GM12878 (cell line): Measurements from ENCODE around the gene CCDC34. TPM values are rescaled to one million over a fixed set of nuclear protein-coding genes. Genes with fewer than 3 reads are reported as not detected.

Experiments
- ATAC-seq: fragments of 200-7000 bp; cut with Tn5 transposase; 3 replicates; pipeline ENCODE4 v1.9.1; 2020; ENCODE audit warnings: mild to moderate bottlenecking, moderate library complexity
- BruUV-seq: library from RNA; stranded (reverse); fragments of 400-500 nt; replicated peaks from 2 replicates; lab custom pipeline; 2021; lab: Mats Ljungman, UMichigan
- CTCF ChIA-PET: fragments of 300-600 bp; sonication (Branson Sonifier 250); formaldehyde crosslinking; extraction: SDS; loops from one replicate; lab custom pipeline; 2021; ENCODE audit warnings: inconsistent platforms; lab: Yijun Ruan, JAX
- POLR2A ChIA-PET: fragments of 350-600 bp; formaldehyde crosslinking; extraction: SDS; loops from one replicate; lab custom pipeline; 2021; ENCODE audit warnings: inconsistent platforms; lab: Charles Lee
- RAD21 ChIA-PET: fragments of 300-600 bp; sonication (Branson Sonifier 250); formaldehyde crosslinking; loops from one replicate; lab custom pipeline; 2023; ENCODE audit warnings: antibody characterized with exemption; ENCODE audit not compliant: unreplicated experiment; lab: Charles Lee
- SMC1A ChIA-PET: fragments of 300-600 bp; sonication (Branson Sonifier 250); formaldehyde crosslinking; loops from one replicate; lab custom pipeline; 2023; ENCODE audit not compliant: unreplicated experiment, uncharacterized antibody; lab: Charles Lee
- DNase-seq: peaks from one replicate; pipeline ENCODE4 v3.0.0-alpha.2; 2011; ENCODE audit warnings: low read depth, low spot score
- FAIRE-seq: peaks from 3 replicates; lab custom pipeline; 2011; peaks lifted over from hg19 to GRCh38; lab: Jason Lieb, UNC
- H2AFZ ChIP-seq: 2 replicates; pipeline ENCODE4 v1.6.0; 2011; ENCODE audit warnings: low read depth, low read length, control low read depth; ENCODE audit not compliant: control insufficient read depth
- H3K27ac ChIP-seq: 2 replicates; pipeline ENCODE4 v1.5.1; 2011; ENCODE audit warnings: control low read depth; ENCODE audit not compliant: control insufficient read depth, insufficient read depth
- H3K27me3 ChIP-seq, 2 experiments: replicated peaks in 1 of 2; 2 replicates each; pipeline versions ENCODE4 v1.6.0 to v1.6.1; 2011; ENCODE audit warnings: low read length in 1 of 2; ENCODE audit not compliant: control insufficient read depth in 2 of 2, insufficient read depth in 2 of 2
- H3K36me3 ChIP-seq, 2 experiments: 2 replicates each; pipeline ENCODE4 v1.5.1; 2011; ENCODE audit warnings: low read length in 1 of 2; ENCODE audit not compliant: control insufficient read depth in 2 of 2, insufficient read depth in 2 of 2
- H3K4me1 ChIP-seq: 2 replicates; pipeline ENCODE4 v1.6.1; 2011; ENCODE audit warnings: mild to moderate bottlenecking, low read length, moderate library complexity, mixed read lengths; ENCODE audit not compliant: control insufficient read depth, insufficient read depth
- H3K4me2 ChIP-seq: 2 replicates; pipeline ENCODE4 v1.6.0; 2011; ENCODE audit warnings: control low read depth; ENCODE audit not compliant: control insufficient read depth, insufficient read depth
- H3K4me3 ChIP-seq: fragments of 200-600 bp; sonication (generic); 2 replicates; pipeline ENCODE4 v1.5.1; 2016
- H3K79me2 ChIP-seq: 2 replicates; pipeline ENCODE4 v1.6.0; 2011; ENCODE audit warnings: low read length; ENCODE audit not compliant: control insufficient read depth, insufficient read depth
- H3K9ac ChIP-seq: 2 replicates; pipeline ENCODE4 v1.8.0; 2011; ENCODE audit warnings: low read length, control low read depth, mixed read lengths; ENCODE audit not compliant: control insufficient read depth, insufficient read depth
- H3K9me3 ChIP-seq: replicated peaks from 3 replicates; pipeline ENCODE4 v1.5.1; 2011; ENCODE audit warnings: mild to moderate bottlenecking, low read length; ENCODE audit not compliant: control insufficient read depth, insufficient read depth
- H4K20me1 ChIP-seq: 2 replicates; pipeline ENCODE4 v1.6.0; 2011; ENCODE audit not compliant: control insufficient read depth, insufficient read depth
- CHD2 ChIP-seq: IDR thresholded peaks from 2 replicates; pipeline ENCODE4 v1.6.1; 2011; ENCODE audit warnings: low read depth, low read length, improper control_type of control experiment, borderline replicate concordance
- HCFC1 ChIP-seq: fragments of 150-350 bp; IDR thresholded peaks from 2 replicates; pipeline ENCODE4 v1.6.1; 2014; ENCODE audit warnings: low read length
- HDAC2 ChIP-seq: fragments of 200-600 bp; sonication (generic); IDR thresholded peaks from 2 replicates; pipeline ENCODE4 v1.6.1; 2017
- JUND ChIP-seq: IDR thresholded peaks from 2 replicates; pipeline ENCODE4 v1.6.1; 2012; ENCODE audit warnings: low read depth, mild to moderate bottlenecking, low read length, improper control_type of control experiment, moderate library complexity
- MXI1 ChIP-seq: fragments of 150-350 bp; IDR thresholded peaks from 2 replicates; pipeline ENCODE4 v1.6.1; 2011; ENCODE audit warnings: low read depth, mild to moderate bottlenecking, inconsistent platforms, low read length, improper control_type of control experiment
- NR2C2 ChIP-seq: IDR thresholded peaks from 2 replicates; pipeline ENCODE4 v1.6.1; 2011; ENCODE audit warnings: borderline replicate concordance, low read depth; ENCODE audit not compliant: control insufficient read depth, insufficient read length
- PBX3 ChIP-seq: IDR thresholded peaks from 2 replicates; pipeline ENCODE4 v1.6.1; 2011; ENCODE audit warnings: mild to moderate bottlenecking, low read depth, low read length, moderate library complexity; ENCODE audit not compliant: insufficient replicate concordance
- SKIL ChIP-seq: fragments of 450-650 bp; IDR thresholded peaks from 2 replicates; pipeline ENCODE4 v1.6.1; 2017; ENCODE audit warnings: mild to moderate bottlenecking, low read depth, inconsistent platforms; ENCODE audit not compliant: poor library complexity, severe bottlenecking
- SP1 ChIP-seq: IDR thresholded peaks from one replicate; pipeline ENCODE4 v1.6.1; 2011; ENCODE audit warnings: low read depth, low read length
- TARDBP ChIP-seq: IDR thresholded peaks from 2 replicates; pipeline ENCODE4 v1.6.1; 2016; ENCODE audit warnings: borderline replicate concordance
- USF1 ChIP-seq: IDR thresholded peaks from 2 replicates; pipeline ENCODE4 v1.6.1; 2011; ENCODE audit warnings: borderline replicate concordance, low read depth, mild to moderate bottlenecking, moderate library complexity, mixed read lengths, low read length; ENCODE audit not compliant: insufficient read depth; ENCODE audit errors: extremely low read length
- USF2 ChIP-seq: IDR thresholded peaks from 2 replicates; pipeline ENCODE4 v1.6.1; 2011; ENCODE audit warnings: low read depth, low read length, improper control_type of control experiment, borderline replicate concordance
- ZBTB4 ChIP-seq: fragments of 450-650 bp; formaldehyde crosslinking; IDR thresholded peaks from 2 replicates; pipeline ENCODE4 v1.4.0; 2022; ENCODE audit warnings: mild to moderate bottlenecking, moderate library complexity
- ZZZ3 ChIP-seq: IDR thresholded peaks from 2 replicates; pipeline ENCODE4 v1.6.1; 2011; ENCODE audit warnings: low read depth; ENCODE audit not compliant: control insufficient read depth, insufficient read length
- WGBS: methylation state at CpG from one replicate; pipeline ENCODE4 v1.1.6; 2016; ENCODE audit warnings: low lambda C conversion rate; ENCODE audit not compliant: insufficient replicate concordance, insufficient coverage; ENCODE audit errors: missing lambda C conversion rate; 5-methylcytosine and 5-hydroxymethylcytosine counted together
- in situ Hi-C: fragments of 300-500 bp; cut with MboI; formaldehyde crosslinking; loops from 9 replicates; pipeline ENCODE4 v1.14.3; 2018; ENCODE audit warnings: mixed read lengths
- intact Hi-C: fragments of 100-400 bp; cut with micrococcal nuclease; formaldehyde crosslinking; loops from one replicate; pipeline ENCODE4 v1.14.2; 2022; ENCODE audit not compliant: unreplicated experiment
- polyA plus RNA-seq, 11 experiments: library from polyadenylated mRNA; depleted of rRNA in 4 of 11; unstranded in 6 of 11; stranded (reverse) in 5 of 11; fragments of >200 nt; fragmentation: Nextera tagmentation in 4 of 11; fragmentation: Illumina TruSeq in 1 of 11; extraction: Ambion mirVana in 4 of 11; extraction: Trizol in 1 of 11; gene quantifications; 1 replicate in 1 of 11; 2 replicates in 10 of 11; pipeline versions ENCODE4 v1.2.1 to v1.2.3, GENCODE V29; 2011 to 2016; ENCODE audit warnings: inconsistent platforms in 2 of 11, missing spikeins in 2 of 11, low read depth in 1 of 11
- total RNA-seq, 4 experiments: library from RNA; depleted of rRNA in 3 of 4; stranded (reverse); fragments of >200 nt in 3 of 4; fragmentation: Illumina TruSeq in 1 of 4; extraction: Trizol in 1 of 4; gene quantifications; 2 replicates each; pipeline versions ENCODE4 v1.2.1 to v1.2.3, GENCODE V29; 2013 to 2021

The CCDC34 gene
- total and polyA plus RNA-seq, 10 of the 15 experiments (the other 5 are each of a cell fraction or from before 2014, with no cell fraction given), result 6.2 to 39.1 (median 14.6) TPM

GRCh38 chr11:27373856-27374602 lies 11.0 kb upstream of the CCDC34 start:
- no peaks in the 10 kb centered on the region for H4K20me1 ChIP-seq
- no peak overlapping the region for H3K27ac ChIP-seq
- no peaks in the 10 kb centered on the region for H3K36me3 ChIP-seq
- DNase-seq, result no peak
- in situ Hi-C loops, result no loop called here
- no peak overlapping the region for H3K4me2 ChIP-seq
- RAD21 ChIA-PET, result interaction anchor here (0.6 kb wide), 1 partner anchor 18 kb away, joined by 4 read pairs; no protein-coding TSS in a partner anchor
- intact Hi-C loops, result no loop called here
- H3K4me1 ChIP-seq, result no peaks in the 10 kb centered on the region
- CTCF ChIA-PET, result interaction anchor here (1.7 kb wide), 1 partner anchor 10 kb away, joined by 5 read pairs; no protein-coding TSS in a partner anchor
- 67% methylated on average over 6 of the region's 6 CpGs for WGBS
- H3K27me3 ChIP-seq, result no peaks in the 10 kb centered on the region
- H3K4me3 ChIP-seq, result no peak overlapping the region
- SMC1A ChIA-PET, result interaction anchor here (0.6 to 1.0 kb wide), 3 partner anchors 8 to 92 kb away, joined by 3 to 4 read pairs (median 3); no protein-coding TSS in a partner anchor
- H3K9me3 ChIP-seq, result no peaks in the 10 kb centered on the region
- no TSS peak for BruUV-seq
- no peak for ATAC-seq
- POLR2A ChIA-PET, result no interaction called here
- no peak overlapping the region for H2AFZ ChIP-seq
- H3K9ac ChIP-seq, result no peak overlapping the region
- no peaks in the 10 kb centered on the region for H3K79me2 ChIP-seq
- FAIRE-seq, result no peak
- TF ChIP-seq USF1 (no peak), JUND (no peak), SKIL (no peak), PBX3 (no peak), ZBTB4 (no peak), HDAC2 (no peak), CHD2 (no peak), USF2 (no peak), NR2C2 (no peak), TARDBP (no peak), ZZZ3 (no peak), MXI1 (no peak), HCFC1 (no peak), SP1 (no peak)
